Activated CD8-positive, alpha-beta T cell treated with anti-CD3 and anti-CD28 coated beads, Interleukin-2, amount 10 ng/mL, durations not matched to agents 7 days and 5 days (primary cell): Measurements from ENCODE around the gene DHPS. TPM values are rescaled to one million over a fixed set of nuclear protein-coding genes. Genes with fewer than 3 reads are reported as not detected.
"Not testable (repeated sequence)": the region's sequence is repeated elsewhere in the genome, so short reads cannot be mapped to it uniquely, and the experiment has no call there.

Source experiments
- ATAC-seq: fragments of 150-1000 bp; cut with Tn5 transposase; one replicate; pipeline ENCODE4 v1.10.0; 2021; ENCODE audit warnings: moderate library complexity
- CTCF ChIA-PET: fragments of 350-600 bp; sonication (Branson Sonifier 250); formaldehyde crosslinking; loops from one replicate; lab custom pipeline; 2021; ENCODE audit warnings: antibody characterized with exemption; lab: Charles Lee
- POLR2A ChIA-PET: fragments of 350-600 bp; sonication (Branson Sonifier 250); formaldehyde crosslinking; loops from one replicate; lab custom pipeline; 2021; ENCODE audit warnings: antibody characterized with exemption; lab: Charles Lee
- DNase-seq: peaks from one replicate; pipeline ENCODE4 v3.0.0-alpha.2; 2020
- H3K27ac Mint-ChIP-seq: one replicate; pipeline ENCODE4 v1.8.0; 2021; ENCODE audit warnings: mild to moderate bottlenecking, mixed read lengths
- H3K27me3 Mint-ChIP-seq: one replicate; pipeline ENCODE4 v1.8.0; 2021; ENCODE audit warnings: low read depth, mixed read lengths
- H3K36me3 Mint-ChIP-seq: one replicate; pipeline ENCODE4 v1.8.0; 2021; ENCODE audit warnings: low read depth, mixed read lengths
- H3K4me1 Mint-ChIP-seq: one replicate; pipeline ENCODE4 v1.8.0; 2021; ENCODE audit warnings: low read depth, mixed read lengths
- H3K4me3 Mint-ChIP-seq: one replicate; pipeline ENCODE4 v1.8.0; 2021; ENCODE audit warnings: mild to moderate bottlenecking, mixed read lengths
- H3K9me3 Mint-ChIP-seq: one replicate; pipeline ENCODE4 v1.8.0; 2022; ENCODE audit warnings: mixed read lengths; ENCODE audit not compliant: insufficient read depth
- total RNA-seq, 2 experiments: library from RNA; stranded (reverse); gene quantifications; one replicate each; pipeline ENCODE4 v1.2.3, GENCODE V29; 2021

The DHPS gene
- total RNA-seq, 2 experiments from 2014 or later, result 109 to 121 TPM

DNA sequence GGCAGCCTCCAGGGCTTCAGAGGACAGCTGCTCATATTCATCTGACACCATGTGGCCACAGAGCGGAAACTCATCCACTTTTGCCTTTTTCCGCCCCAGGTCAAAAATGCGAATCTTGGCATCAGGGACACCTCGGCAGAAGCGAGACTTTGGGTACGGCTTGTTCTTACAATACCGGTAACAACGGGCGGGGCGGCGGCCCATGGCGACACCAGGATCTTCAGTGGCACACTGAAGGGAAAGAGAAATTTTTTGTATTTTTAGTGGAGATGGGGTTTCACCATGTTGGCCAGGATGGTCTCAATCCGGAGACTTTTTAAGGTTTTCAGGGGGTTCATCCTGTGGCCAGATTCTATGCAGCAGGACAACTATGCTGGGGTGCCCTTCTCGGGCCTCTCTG lies 38.0 kb downstream of the DHPS start:
- POLR2A ChIA-PET, H3K27me3 Mint-ChIP-seq, H3K9me3 Mint-ChIP-seq, DNase-seq, H3K27ac Mint-ChIP-seq, ATAC-seq, H3K4me3 Mint-ChIP-seq: not testable (repeated sequence)
- peaks cover 20% of the 10 kb centered on the region for H3K4me1 Mint-ChIP-seq
- CTCF ChIA-PET, result interaction anchor here (0.7 kb wide), 1 partner anchor 22 kb away, joined by 3 read pairs; no protein-coding TSS in a partner anchor
- peaks cover 25% of the 10 kb centered on the region for H3K36me3 Mint-ChIP-seq

DNA sequence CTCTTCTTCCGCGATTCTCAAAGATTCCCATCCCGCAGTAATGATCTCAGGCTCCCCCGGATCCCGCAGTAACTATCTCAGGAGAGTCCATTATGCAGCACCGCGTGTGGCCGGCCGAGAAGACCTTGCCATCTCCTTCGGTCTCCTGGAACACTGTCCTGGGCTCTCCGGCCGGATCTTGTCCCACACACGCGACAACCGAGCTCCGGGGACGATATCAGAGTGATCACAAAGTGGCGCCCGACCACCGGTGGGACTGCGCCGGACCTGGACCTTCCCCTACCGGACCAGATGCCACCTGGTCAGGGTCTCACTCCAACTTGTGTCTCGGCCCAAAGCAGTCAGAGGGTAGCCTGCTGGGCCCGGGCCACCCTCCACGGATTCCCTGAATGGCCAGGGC lies 39.2 kb downstream of the DHPS start:
- CTCF ChIA-PET, result no interaction called here
- no peak overlapping the region for H3K4me3 Mint-ChIP-seq
- POLR2A ChIA-PET, result no interaction called here
- no peak overlapping the region for H3K27ac Mint-ChIP-seq
- H3K9me3 Mint-ChIP-seq, result no peaks in the 10 kb centered on the region
- DNase-seq (no peak), ATAC-seq (no peak)
- peaks cover 25% of the 10 kb centered on the region for H3K36me3 Mint-ChIP-seq
- H3K27me3 Mint-ChIP-seq, result no peaks in the 10 kb centered on the region
- H3K4me1 Mint-ChIP-seq, result peaks cover 17% of the 10 kb centered on the region

DNA sequence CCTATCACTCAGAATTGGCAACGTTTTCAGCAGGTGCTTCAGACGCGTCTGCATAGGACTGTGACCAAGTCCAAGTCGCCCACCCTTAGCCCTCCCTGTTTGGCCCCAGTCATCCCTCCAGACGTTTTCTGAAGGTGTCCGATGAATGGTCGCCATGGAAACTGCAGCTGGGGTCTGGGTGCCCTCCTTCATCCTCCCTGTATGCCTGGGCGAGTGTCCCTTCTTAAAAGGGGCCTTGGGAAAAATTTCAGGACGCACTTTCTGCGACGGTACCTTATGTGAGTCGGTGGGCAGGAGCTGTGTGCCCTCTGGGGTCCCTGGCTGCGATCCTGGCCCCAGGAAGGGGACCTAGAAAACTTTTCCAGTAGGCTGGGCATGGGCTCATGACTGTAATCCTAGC lies 40.2 kb downstream of the DHPS start:
- no peak overlapping the region for H3K27ac Mint-ChIP-seq
- H3K27me3 Mint-ChIP-seq, result no peaks in the 10 kb centered on the region
- DNase-seq, result no peak
- ChIA-PET POLR2A (no interaction called here), CTCF (no interaction called here)
- no peaks in the 10 kb centered on the region for H3K9me3 Mint-ChIP-seq
- H3K4me3 Mint-ChIP-seq, result no peak overlapping the region
- ATAC-seq, result no peak
- H3K4me1 Mint-ChIP-seq, result peaks cover 14% of the 10 kb centered on the region
- H3K36me3 Mint-ChIP-seq, result peaks cover 24% of the 10 kb centered on the region

DNA sequence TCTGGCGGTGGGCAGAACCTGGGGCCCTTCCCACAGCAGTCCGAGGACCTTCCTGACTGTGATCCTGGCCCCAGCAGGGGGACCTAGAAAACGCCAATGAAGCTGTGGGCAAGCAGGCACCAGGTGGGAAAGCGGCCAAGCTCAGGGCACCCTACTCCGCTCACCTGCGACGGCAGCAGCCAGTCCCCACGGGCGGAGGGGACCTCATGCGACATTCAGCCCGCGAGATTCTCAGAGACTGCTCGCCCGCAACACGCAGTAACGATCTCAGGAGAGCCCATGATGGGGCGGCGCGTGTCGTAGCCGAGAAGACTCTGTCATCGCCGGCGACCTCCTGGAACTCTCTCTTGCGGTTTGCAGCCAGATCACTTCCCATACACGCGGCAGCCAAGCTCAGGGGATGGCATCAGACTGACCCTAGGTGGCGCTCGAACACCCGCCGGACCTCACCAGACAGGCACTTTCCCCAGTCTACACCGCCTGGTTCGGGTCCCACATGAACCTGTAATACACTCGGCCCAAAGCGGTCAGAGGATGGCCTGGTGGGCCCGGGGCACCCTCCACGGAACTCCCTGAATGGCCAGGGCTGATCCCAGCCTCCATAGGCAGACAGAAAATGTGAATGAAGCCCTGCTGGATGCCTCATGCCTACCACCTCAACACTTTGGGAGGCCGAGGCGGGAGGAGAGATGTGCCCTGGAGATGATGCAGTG lies 41.6 kb downstream of the DHPS start:
- Mint-ChIP-seq H3K27ac (peak overlapping the region; percentile 90), H3K36me3 (peaks cover 20% of the 10 kb centered on the region), H3K4me1 (peaks cover 19% of the 10 kb centered on the region), H3K9me3 (no peaks in the 10 kb centered on the region), H3K27me3 (no peaks in the 10 kb centered on the region), H3K4me3 (peak overlapping the region; percentile 65)
- ChIA-PET CTCF (interaction anchor here (0.6 to 2.1 kb wide), 14 partner anchors 9 to 97 kb away, joined by 3 to 10 read pairs (median 6); partner anchors contain the start of genes DHPS, GET3, MAN2B1 and WDR83), POLR2A (interaction anchor here (1.0 to 1.3 kb wide), 2 partner anchors 26 to 29 kb away, joined by 3 to 7 read pairs; partner anchors contain the start of genes MAN2B1, WDR83, ZNF490 and ZNF791)
- ATAC-seq (peak; percentile 95), DNase-seq (peak; percentile 92)

DNA sequence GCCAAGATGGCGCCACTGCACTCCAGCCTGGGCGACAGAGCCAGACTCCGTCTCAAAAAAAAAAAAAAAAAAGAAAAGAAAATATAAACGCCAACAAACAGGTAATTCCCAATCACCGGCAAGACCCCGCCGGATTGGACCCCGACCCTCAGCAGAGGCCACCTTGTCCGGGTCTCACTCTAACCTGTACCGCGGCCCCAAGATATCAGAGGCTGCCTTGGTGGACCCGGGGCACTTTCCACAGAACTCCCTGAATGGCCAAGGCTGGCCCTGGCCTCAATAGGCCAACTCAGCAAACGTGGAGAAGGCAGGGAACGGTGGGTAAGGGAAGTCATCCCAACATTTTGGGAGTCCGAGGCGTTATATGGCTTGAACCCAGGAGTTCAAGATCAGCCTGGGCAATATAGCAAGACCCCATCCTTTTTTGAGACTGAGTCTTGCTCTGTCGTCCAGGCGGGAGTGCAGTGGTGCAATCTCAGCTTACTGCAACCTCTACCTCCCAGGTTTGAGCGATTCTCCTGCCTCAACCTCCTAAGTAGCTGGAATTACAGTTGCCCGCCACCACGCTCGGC lies 43.0 kb downstream of the DHPS start:
- ATAC-seq (no peak), DNase-seq (no peak)
- ChIA-PET CTCF (interaction anchor here (1.6 to 2.1 kb wide), 4 partner anchors 15 to 34 kb away, joined by 5 to 10 read pairs (median 7); partner anchors contain the start of genes MAN2B1 and WDR83), POLR2A (no interaction called here)
- Mint-ChIP-seq H3K4me1 (peaks cover 19% of the 10 kb centered on the region), H3K9me3 (no peaks in the 10 kb centered on the region), H3K4me3 (no peak overlapping the region), H3K27ac (no peak overlapping the region), H3K27me3 (no peaks in the 10 kb centered on the region), H3K36me3 (peaks cover 24% of the 10 kb centered on the region)

DNA sequence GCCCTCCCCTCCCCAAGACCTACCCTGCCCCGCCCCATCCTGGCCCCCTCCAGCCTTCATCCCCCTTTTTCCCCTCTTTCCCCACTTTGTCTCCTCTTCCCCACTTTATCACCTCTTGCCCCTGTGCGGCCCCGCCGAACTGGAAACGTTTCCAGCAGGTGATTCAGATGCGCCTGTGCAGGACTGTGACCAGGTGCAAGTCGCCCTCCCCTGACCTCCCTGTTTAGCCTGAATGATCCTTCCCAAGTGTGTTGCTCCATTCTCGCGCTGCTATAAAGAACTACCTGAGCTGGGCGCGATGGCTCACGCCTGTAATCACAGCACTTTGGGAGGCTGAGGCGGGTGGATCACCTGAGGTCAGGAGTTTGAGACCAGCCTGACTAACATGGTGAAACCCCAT lies 45.0 kb downstream of the DHPS start:
- H3K27me3 Mint-ChIP-seq, result no peaks in the 10 kb centered on the region
- POLR2A ChIA-PET, result no interaction called here
- DNase-seq, result no peak
- no peaks in the 10 kb centered on the region for H3K9me3 Mint-ChIP-seq
- ATAC-seq, result no peak
- no peak overlapping the region for H3K27ac Mint-ChIP-seq
- peaks cover 19% of the 10 kb centered on the region for H3K4me1 Mint-ChIP-seq
- no peak overlapping the region for H3K4me3 Mint-ChIP-seq
- peaks cover 35% of the 10 kb centered on the region for H3K36me3 Mint-ChIP-seq
- CTCF ChIA-PET, result no interaction called here

DNA sequence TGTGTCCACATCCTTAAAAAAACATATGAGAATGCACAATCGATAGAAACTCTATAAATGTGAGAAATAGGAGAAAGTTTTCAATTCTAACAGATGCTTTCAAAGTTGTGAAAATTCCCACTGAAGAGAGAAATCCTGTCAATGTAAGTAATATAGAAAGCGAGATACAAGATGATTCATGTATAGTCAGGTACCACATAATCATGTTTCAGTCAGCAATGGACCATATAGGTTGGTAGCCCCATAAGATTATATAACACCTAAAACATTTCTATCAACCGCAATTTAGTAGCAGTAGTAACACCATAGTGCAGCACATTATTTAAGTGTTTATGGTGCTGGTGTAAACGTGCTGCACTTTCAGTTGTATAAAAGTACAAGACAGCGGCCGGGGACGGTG lies 52.5 kb downstream of the DHPS start:
- Mint-ChIP-seq H3K4me1 (no peaks in the 10 kb centered on the region), H3K27me3 (no peaks in the 10 kb centered on the region), H3K36me3 (peaks cover 84% of the 10 kb centered on the region), H3K4me3 (no peak overlapping the region), H3K27ac (no peak overlapping the region), H3K9me3 (peaks cover 22% of the 10 kb centered on the region)
- ATAC-seq (no peak), DNase-seq (no peak)
- ChIA-PET CTCF (no interaction called here), POLR2A (no interaction called here)

DNA sequence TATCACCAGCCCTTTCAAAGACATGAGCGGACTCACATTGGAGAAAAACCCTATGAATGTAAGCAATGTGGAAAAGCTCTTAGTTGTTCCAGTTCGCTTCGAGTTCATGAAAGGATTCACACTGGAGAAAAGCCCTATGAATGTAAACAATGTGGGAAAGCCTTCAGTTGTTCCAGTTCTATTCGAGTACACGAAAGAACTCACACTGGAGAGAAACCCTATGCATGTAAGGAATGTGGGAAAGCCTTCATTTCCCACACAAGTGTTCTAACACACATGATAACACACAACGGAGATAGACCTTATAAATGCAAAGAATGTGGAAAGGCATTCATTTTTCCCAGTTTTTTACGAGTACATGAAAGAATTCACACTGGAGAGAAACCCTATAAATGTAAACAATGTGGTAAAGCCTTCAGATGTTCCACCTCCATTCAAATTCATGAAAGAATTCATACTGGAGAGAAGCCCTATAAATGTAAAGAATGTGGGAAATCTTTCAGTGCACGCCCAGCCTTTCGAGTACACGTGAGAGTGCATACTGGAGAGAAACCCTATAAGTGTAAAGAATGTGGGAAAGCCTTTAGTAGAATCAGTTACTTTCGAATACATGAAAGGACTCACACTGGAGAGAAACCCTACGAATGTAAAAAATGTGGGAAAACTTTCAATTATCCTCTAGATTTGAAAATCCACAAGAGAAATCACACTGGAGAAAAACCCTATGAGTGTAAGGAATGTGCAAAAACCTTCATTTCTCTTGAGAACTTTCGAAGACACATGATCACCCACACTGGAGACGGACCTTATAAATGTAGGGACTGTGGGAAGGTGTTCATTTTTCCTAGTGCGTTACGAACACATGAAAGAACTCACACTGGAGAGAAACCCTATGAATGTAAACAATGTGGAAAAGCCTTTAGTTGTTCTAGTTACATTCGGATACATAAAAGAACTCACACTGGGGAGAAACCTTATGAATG lies 53.3 kb downstream of the DHPS start:
- Mint-ChIP-seq H3K27ac (no peak overlapping the region), H3K36me3 (peaks cover 80% of the 10 kb centered on the region), H3K9me3 (peaks cover 22% of the 10 kb centered on the region), H3K4me3 (no peak overlapping the region), H3K4me1 (no peaks in the 10 kb centered on the region), H3K27me3 (no peaks in the 10 kb centered on the region)
- no peak for DNase-seq
- CTCF ChIA-PET, result interaction anchor here (2.1 kb wide), 1 partner anchor 12 kb away, joined by 9 read pairs; no protein-coding TSS in a partner anchor
- ATAC-seq, result no peak
- POLR2A ChIA-PET, result interaction anchor here (1.7 kb wide), 1 partner anchor 14 kb away, joined by 6 read pairs; no protein-coding TSS in a partner anchor

DNA sequence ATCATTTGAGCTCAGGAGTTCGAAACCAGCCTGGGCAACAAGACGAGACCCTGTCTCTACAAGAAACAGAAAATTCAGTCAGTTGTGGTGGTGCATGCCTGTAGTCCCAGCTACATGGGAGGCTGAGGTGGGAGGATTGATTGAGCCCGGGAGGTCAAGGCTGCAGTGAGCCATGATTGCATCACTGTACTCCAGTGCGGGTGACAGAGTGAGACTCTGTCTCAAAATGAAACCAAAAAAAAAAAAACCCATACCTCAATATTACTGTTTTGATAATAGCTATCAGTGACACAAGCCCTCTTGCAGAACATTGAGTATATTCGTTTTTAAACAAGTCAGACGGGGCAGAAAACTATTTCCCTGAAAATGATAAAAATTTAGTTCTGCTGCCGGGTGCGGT lies 54.7 kb downstream of the DHPS start:
- DNase-seq (no peak), ATAC-seq (no peak)
- Mint-ChIP-seq H3K9me3 (peaks cover 22% of the 10 kb centered on the region), H3K4me1 (no peaks in the 10 kb centered on the region), H3K27ac (no peak overlapping the region), H3K4me3 (no peak overlapping the region), H3K36me3 (peaks cover 80% of the 10 kb centered on the region), H3K27me3 (no peaks in the 10 kb centered on the region)
- ChIA-PET CTCF (interaction anchor here (2.1 kb wide), 1 partner anchor 13 kb away, joined by 9 read pairs; no protein-coding TSS in a partner anchor), POLR2A (interaction anchor here (0.7 to 1.7 kb wide), 2 partner anchors 10 to 13 kb away, joined by 3 to 6 read pairs; no protein-coding TSS in a partner anchor)
